ENCODE results near the gene CNTFR. TPM values are rescaled to one million over a fixed set of nuclear protein-coding genes. Genes with fewer than 3 reads are reported as not detected.

Gene CNTFR
- total RNA-seq, 3 donors from 2014 or later: 11.3 to 103 (median 15.4) TPM

GRCh38 chr9:34577400-34578240, 11.9 kb downstream of the CNTFR start:
- Histone ChIP-seq H3K4me3 (peak overlapping the region; percentile 21 to 67 (median 49)), H3K27me3 (peaks cover 0 to 15% of the 10 kb centered on the region in 2 donors)
- intact Hi-C loops (cut with DNase I; ENCODE audit: low total_unique reads): loop anchor here (2.0 kb wide), 1 partner anchor 15 kb away; no protein-coding TSS in a partner anchor

DNA sequence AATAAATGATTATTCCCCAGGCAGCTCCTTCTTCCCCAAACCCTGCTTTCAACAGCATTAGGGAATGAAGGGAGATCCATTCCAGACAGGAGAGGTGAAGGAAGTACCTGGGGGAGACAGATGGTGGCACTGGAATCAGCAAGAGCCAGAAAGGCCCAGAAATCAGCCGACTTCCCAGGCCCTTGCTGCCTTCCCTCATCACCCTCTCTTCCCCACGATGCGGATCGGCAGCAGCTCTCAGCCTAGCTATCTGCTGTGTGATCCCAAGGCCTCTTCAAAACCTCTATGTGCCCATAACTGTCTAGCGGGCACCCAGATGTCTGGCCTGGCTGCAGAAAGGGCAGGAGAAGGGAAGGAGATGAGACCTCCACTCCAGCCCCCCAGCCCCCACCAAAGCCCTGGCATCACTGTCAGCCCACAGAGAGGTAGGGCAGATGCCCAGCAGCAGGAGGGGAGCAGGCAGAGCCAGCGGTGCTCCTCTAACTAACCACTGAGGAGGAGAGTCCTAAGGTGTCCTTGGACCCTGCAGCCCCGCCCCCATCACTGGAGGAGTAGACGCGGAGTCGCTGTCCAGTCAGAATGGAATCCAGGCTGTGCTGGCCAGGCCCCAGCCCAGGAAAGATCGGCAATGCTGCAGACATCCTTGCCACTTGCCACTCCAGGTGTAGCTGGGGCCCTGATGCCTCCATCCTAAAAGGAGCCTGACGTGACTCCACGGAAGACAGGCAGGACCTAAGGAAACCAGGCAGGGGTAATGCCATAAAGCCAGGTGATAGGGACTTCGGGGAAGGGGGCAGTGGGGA, 12.7 kb downstream of the CNTFR start:
- Histone ChIP-seq H3K27me3 (peaks cover 0 to 15% of the 10 kb centered on the region in 2 donors), H3K4me1 (no peaks in the 10 kb centered on the region), H3K36me3 (no peaks in the 10 kb centered on the region), H3K27ac (peak overlapping the region in 1 of 2 donors; percentile 32), H3K4me3 (no peak overlapping the region), H3K9me3 (no peaks in the 10 kb centered on the region)
- TF ChIP-seq, protein P1, sequence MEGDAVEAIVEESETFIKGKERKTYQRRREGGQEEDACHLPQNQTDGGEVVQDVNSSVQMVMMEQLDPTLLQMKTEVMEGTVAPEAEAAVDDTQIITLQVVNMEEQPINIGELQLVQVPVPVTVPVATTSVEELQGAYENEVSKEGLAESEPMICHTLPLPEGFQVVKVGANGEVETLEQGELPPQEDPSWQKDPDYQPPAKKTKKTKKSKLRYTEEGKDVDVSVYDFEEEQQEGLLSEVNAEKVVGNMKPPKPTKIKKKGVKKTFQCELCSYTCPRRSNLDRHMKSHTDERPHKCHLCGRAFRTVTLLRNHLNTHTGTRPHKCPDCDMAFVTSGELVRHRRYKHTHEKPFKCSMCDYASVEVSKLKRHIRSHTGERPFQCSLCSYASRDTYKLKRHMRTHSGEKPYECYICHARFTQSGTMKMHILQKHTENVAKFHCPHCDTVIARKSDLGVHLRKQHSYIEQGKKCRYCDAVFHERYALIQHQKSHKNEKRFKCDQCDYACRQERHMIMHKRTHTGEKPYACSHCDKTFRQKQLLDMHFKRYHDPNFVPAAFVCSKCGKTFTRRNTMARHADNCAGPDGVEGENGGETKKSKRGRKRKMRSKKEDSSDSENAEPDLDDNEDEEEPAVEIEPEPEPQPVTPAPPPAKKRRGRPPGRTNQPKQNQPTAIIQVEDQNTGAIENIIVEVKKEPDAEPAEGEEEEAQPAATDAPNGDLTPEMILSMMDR (IDR thresholded peaks at IDR 0.05): no peak
- TF ChIP-seq POLR2A (IDR thresholded peaks at IDR 0.05) (no peak), POLR2AphosphoS5 (IDR thresholded peaks at IDR 0.05) (no peak)
- DNase-seq (ENCODE audit: low spot score in 2 of 2): no peak
- intact Hi-C loops (cut with DNase I; ENCODE audit: low total_unique reads): no loop called here

More at GRCh38 chr9:34577400-34578240, 11.9 kb downstream of the CNTFR start:
- no peak for DNase-seq (ENCODE audit: low spot score in 2 of 2)
- Histone ChIP-seq H3K27ac (peak overlapping the region in 1 of 2 donors; percentile 70), H3K36me3 (no peaks in the 10 kb centered on the region), H3K4me1 (no peaks in the 10 kb centered on the region), H3K9me3 (no peaks in the 10 kb centered on the region)
- TF ChIP-seq, protein P1 (IDR thresholded peaks at IDR 0.05): no peak
- TF ChIP-seq POLR2AphosphoS5 (IDR thresholded peaks at IDR 0.05) (no peak), POLR2A (IDR thresholded peaks at IDR 0.05) (no peak)

- intact Hi-C loops (cut with DNase I; ENCODE audit: low total_unique reads): no loop called here
- Histone ChIP-seq H3K27me3 (peaks cover 0 to 15% of the 10 kb centered on the region in 2 donors), H3K4me3 (no peak overlapping the region), H3K4me1 (no peaks in the 10 kb centered on the region), H3K9me3 (no peaks in the 10 kb centered on the region), H3K27ac (peak overlapping the region in 1 of 2 donors; percentile 32), H3K36me3 (no peaks in the 10 kb centered on the region)
- no peak for DNase-seq (ENCODE audit: low spot score in 2 of 2)
- TF ChIP-seq POLR2A (IDR thresholded peaks at IDR 0.05) (no peak), POLR2AphosphoS5 (IDR thresholded peaks at IDR 0.05) (no peak)
- TF ChIP-seq, protein P1 (IDR thresholded peaks at IDR 0.05): no peak
Observed at GRCh38 chr9:34575862-34576596, 13.5 kb downstream of the CNTFR start.

DNA sequence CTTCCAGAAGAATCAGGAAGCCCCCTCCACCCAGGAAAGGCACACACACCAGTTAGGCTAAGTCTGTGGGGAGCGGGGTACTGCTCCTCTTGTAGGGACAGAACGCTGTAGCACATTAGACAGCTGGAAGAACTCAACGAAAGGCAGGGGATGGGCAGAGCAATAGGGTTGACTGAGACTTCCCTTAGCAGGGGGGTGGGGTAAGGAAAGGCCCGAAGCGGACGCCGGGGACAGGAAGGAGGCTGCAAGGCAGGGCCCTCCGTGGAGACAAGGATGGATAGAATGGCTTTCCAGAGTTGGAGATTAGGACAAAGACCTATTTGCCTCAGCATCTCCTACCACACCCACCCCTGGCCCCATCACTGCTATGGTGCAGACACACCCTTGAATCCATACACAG, 14.3 kb downstream of the CNTFR start:
- H3K36me3 ChIP-seq: no peaks in the 10 kb centered on the region
- no peaks in the 10 kb centered on the region for H3K9me3 ChIP-seq

More for the DNA sequence above, 14.3 kb downstream of the CNTFR start:
- DNase-seq (ENCODE audit: low spot score in 2 of 2): no peak
- intact Hi-C loops (cut with DNase I; ENCODE audit: low total_unique reads): no loop called here
- Histone ChIP-seq H3K27ac (no peak overlapping the region), H3K4me1 (no peaks in the 10 kb centered on the region), H3K27me3 (peaks cover 0 to 15% of the 10 kb centered on the region in 2 donors), H3K4me3 (no peak overlapping the region)
- no peak for TF ChIP-seq POLR2A (IDR thresholded peaks at IDR 0.05)
- TF ChIP-seq POLR2AphosphoS5 (IDR thresholded peaks at IDR 0.05): no peak
- TF ChIP-seq, protein P1 (IDR thresholded peaks at IDR 0.05): no peak
